ENCODE results near the gene NUDT4. TPM values are rescaled to one million over a fixed set of nuclear protein-coding genes. Genes with fewer than 3 reads are reported as not detected.
A peak's percentile ranks its signal among the peaks of the same experiment; 100 is the strongest.
"Not testable (repeated sequence)": the region's sequence is repeated elsewhere in the genome, so short reads cannot be mapped to it uniquely, and the experiment has no call there.

The NUDT4 gene
- total RNA-seq, 4 donors from 2014 or later: 41.5 to 68.5 (median 52.8) TPM

- DNase-seq: no peak
- Histone ChIP-seq H3K27ac (peak overlapping the region in 1 of 4 donors; percentile 62), H3K4me1 (peaks cover 0 to 33% (median 12%) of the 10 kb centered on the region in 4 donors), H3K9me3 (no peaks in the 10 kb centered on the region), H3K4me3 (no peak overlapping the region), H3K36me3 (no peaks in the 10 kb centered on the region), H3K27me3 (no peaks in the 10 kb centered on the region)
- TF ChIP-seq POLR2A (IDR thresholded peaks at IDR 0.05): no peak
- TF ChIP-seq CTCF (IDR thresholded peaks at IDR 0.05): no peak
These were observed 50.2 kb downstream of the NUDT4 start for GRCh38 chr12:93427779-93428564.

GRCh38 chr12:93429448-93429847, 51.7 kb downstream of the NUDT4 start:
- Histone ChIP-seq H3K27me3 (no peaks in the 10 kb centered on the region), H3K4me1 (peaks cover 0 to 24% (median 13%) of the 10 kb centered on the region in 4 donors), H3K27ac (no peak overlapping the region), H3K4me3 (no peak overlapping the region), H3K36me3 (no peaks in the 10 kb centered on the region), H3K9me3 (no peaks in the 10 kb centered on the region)
- TF ChIP-seq POLR2A (IDR thresholded peaks at IDR 0.05): no peak
- TF ChIP-seq CTCF (IDR thresholded peaks at IDR 0.05): no peak
- DNase-seq: no peak

GRCh38 chr12:93429852-93430251, 52.1 kb downstream of the NUDT4 start:
- Histone ChIP-seq H3K9me3 (no peaks in the 10 kb centered on the region), H3K27ac (no peak overlapping the region), H3K4me3 (no peak overlapping the region), H3K27me3 (no peaks in the 10 kb centered on the region), H3K4me1 (peaks cover 0 to 20% (median 14%) of the 10 kb centered on the region in 4 donors), H3K36me3 (no peaks in the 10 kb centered on the region)
- no peak for DNase-seq
- TF ChIP-seq POLR2A (IDR thresholded peaks at IDR 0.05) (no peak), CTCF (IDR thresholded peaks at IDR 0.05) (no peak)

GRCh38 chr12:93430280-93430679, 52.6 kb downstream of the NUDT4 start:
- Histone ChIP-seq H3K27me3 (no peaks in the 10 kb centered on the region), H3K4me1 (peaks cover 0 to 16% (median 11%) of the 10 kb centered on the region in 4 donors), H3K9me3 (no peaks in the 10 kb centered on the region), H3K4me3 (no peak overlapping the region), H3K27ac (no peak overlapping the region), H3K36me3 (no peaks in the 10 kb centered on the region)
- no peak for TF ChIP-seq POLR2A (IDR thresholded peaks at IDR 0.05)
- TF ChIP-seq CTCF (IDR thresholded peaks at IDR 0.05): no peak
- DNase-seq: no peak

- H3K27ac ChIP-seq, DNase-seq, H3K27me3 ChIP-seq, H3K4me3 ChIP-seq, H3K9me3 ChIP-seq, H3K4me1 ChIP-seq, H3K36me3 ChIP-seq: not testable (repeated sequence)
These were observed 54.3 kb downstream of the NUDT4 start for GRCh38 chr12:93432031-93432430.

- no peak for DNase-seq
- Histone ChIP-seq H3K9me3 (no peaks in the 10 kb centered on the region), H3K4me1 (peaks cover 0 to 18% (median 4%) of the 10 kb centered on the region in 4 donors), H3K27me3 (no peaks in the 10 kb centered on the region), H3K4me3 (no peak overlapping the region), H3K27ac (peak overlapping the region in 1 of 4 donors; percentile 43), H3K36me3 (no peaks in the 10 kb centered on the region)
- TF ChIP-seq POLR2A (IDR thresholded peaks at IDR 0.05) (no peak), CTCF (IDR thresholded peaks at IDR 0.05) (no peak)
These were observed 56.6 kb downstream of the NUDT4 start for GRCh38 chr12:93434256-93434865.

Data from Peyer's patch (tissue), 4 donors.